Activated CD4-positive, alpha-beta T cell treated with anti-CD3 and anti-CD28 coated beads, Interleukin-2, amount 50 U/mL, for 16 hours (primary cell): ENCODE data around the gene HOMER2.
"Not testable (repeated sequence)": the region's sequence is repeated elsewhere in the genome, so short reads cannot be mapped to it uniquely, and the experiment has no call there.

Source experiments
- DNase-seq: peaks from one replicate; pipeline ENCODE4 v3.0.0-alpha.2; 2020

The HOMER2 gene

GRCh38 chr15:82923744-82924143, 28.8 kb downstream of the HOMER2 start:
- no peak for DNase-seq

GRCh38 chr15:82922737-82923136, 29.8 kb downstream of the HOMER2 start:
- DNase-seq: no peak

- DNase-seq: no peak
Observed at GRCh38 chr15:82921939-82922338, 30.6 kb downstream of the HOMER2 start.

- DNase-seq: no peak
Observed at GRCh38 chr15:82921242-82921641, 31.3 kb downstream of the HOMER2 start.

- DNase-seq: no peak
Observed at GRCh38 chr15:82919231-82919886, 33.2 kb downstream of the HOMER2 start.

GRCh38 chr15:82918607-82919230, 33.8 kb downstream of the HOMER2 start:
- DNase-seq: no peak

- no peak for DNase-seq
Observed at GRCh38 chr15:82918162-82918561, 34.4 kb downstream of the HOMER2 start.

GRCh38 chr15:82917249-82917648, 35.3 kb downstream of the HOMER2 start:
- DNase-seq: no peak

GRCh38 chr15:82916161-82916952, 36.2 kb downstream of the HOMER2 start:
- DNase-seq: no peak

GRCh38 chr15:82914396-82914795, 38.1 kb downstream of the HOMER2 start:
- DNase-seq: no peak

GRCh38 chr15:82911458-82911857, 41.1 kb downstream of the HOMER2 start:
- DNase-seq: no peak

GRCh38 chr15:82910721-82911120, 41.8 kb downstream of the HOMER2 start:
- DNase-seq: no peak

GRCh38 chr15:82909080-82909815, 43.3 kb downstream of the HOMER2 start:
- no peak for DNase-seq

- DNase-seq: no peak
Observed at GRCh38 chr15:82907350-82907749, 45.2 kb downstream of the HOMER2 start.

- DNase-seq: no peak
Observed at GRCh38 chr15:82904574-82904973, 47.9 kb downstream of the HOMER2 start.

- DNase-seq: no peak
Observed at GRCh38 chr15:82903511-82903910, 49.0 kb downstream of the HOMER2 start.

- DNase-seq: no peak
Observed at GRCh38 chr15:82901114-82901805, 51.3 kb downstream of the HOMER2 start.

- no peak for DNase-seq
Observed at GRCh38 chr15:82900511-82901060, 51.9 kb downstream of the HOMER2 start.

GRCh38 chr15:82898961-82899360, 53.6 kb downstream of the HOMER2 start:
- DNase-seq: no peak

- no peak for DNase-seq
Observed at GRCh38 chr15:82895983-82896382, 56.5 kb downstream of the HOMER2 start.

GRCh38 chr15:82894971-82895520, 57.5 kb downstream of the HOMER2 start:
- no peak for DNase-seq

GRCh38 chr15:82893473-82893872, 59.0 kb downstream of the HOMER2 start:
- not testable (repeated sequence) for DNase-seq
